Spleen (tissue), 11 donors: ENCODE results near the gene EFNA5. TPM values are rescaled to one million over a fixed set of nuclear protein-coding genes. Genes with fewer than 3 reads are reported as not detected.

Experiments used
- DNase-seq: peaks from one replicate; pipeline ENCODE4 v3.0.0-alpha.2; 2020
- H3K27ac ChIP-seq, 8 donors: fragments of 200-600 bp; sonication (generic) in 7 of 8; 1 replicate in 4 of 8; 2 replicates in 4 of 8; pipeline versions ENCODE4 v1.5.0 to v1.8.0; 2016 to 2021; ENCODE audit warnings: inconsistent platforms in 4 of 8, mild to moderate bottlenecking in 4 of 8, moderate library complexity in 1 of 8
- H3K27me3 ChIP-seq, 7 donors: fragments of 200-600 bp; sonication (generic) in 6 of 7; replicated peaks in 1 of 7; 1 replicate in 4 of 7; 2 replicates in 3 of 7; pipeline versions ENCODE4 v1.5.0 to v1.8.0; 2016 to 2021; ENCODE audit warnings: inconsistent platforms in 3 of 7, mild to moderate bottlenecking in 1 of 7
- H3K36me3 ChIP-seq, 6 donors: fragments of 200-600 bp; sonication (generic) in 5 of 6; 1 replicate in 4 of 6; 2 replicates in 2 of 6; pipeline versions ENCODE4 v1.5.0 to v1.8.0; 2016 to 2021; ENCODE audit warnings: inconsistent platforms in 2 of 6
- H3K4me1 ChIP-seq, 6 donors: fragments of 200-600 bp; sonication (generic) in 5 of 6; 1 replicate in 3 of 6; 2 replicates in 3 of 6; pipeline versions ENCODE4 v1.5.0 to v1.8.0; 2016 to 2021; ENCODE audit warnings: inconsistent platforms in 3 of 6
- H3K4me3 ChIP-seq, 8 donors: fragments of 200-600 bp; sonication (generic) in 7 of 8; 1 replicate in 4 of 8; 2 replicates in 4 of 8; pipeline versions ENCODE4 v1.5.0 to v1.8.0; 2016 to 2021; ENCODE audit warnings: inconsistent platforms in 4 of 8, mild to moderate bottlenecking in 4 of 8, moderate library complexity in 2 of 8
- H3K9me3 ChIP-seq, 8 donors: fragments of 200-600 bp; sonication (generic) in 7 of 8; 1 replicate in 4 of 8; 2 replicates in 4 of 8; pipeline versions ENCODE4 v1.5.0 to v1.8.0; 2016 to 2021; ENCODE audit warnings: inconsistent platforms in 4 of 8
- CTCF ChIP-seq, 11 experiments: fragments of 200-600 bp in 7 of 11; fragments of 450-650 bp in 4 of 11; sonication (generic) in 4 of 11; IDR thresholded peaks in 8 of 11; conservative IDR thresholded peaks in 3 of 11; 1 replicate in 7 of 11; 2 replicates in 4 of 11; pipeline versions ENCODE4 v1.4.0 to v1.8.0; 2016 to 2021; ENCODE audit warnings: antibody characterized with exemption in 11 of 11, inconsistent platforms in 4 of 11, mild to moderate bottlenecking in 1 of 11
- POLR2A ChIP-seq, 3 donors: fragments of 450-650 bp; IDR thresholded peaks; one replicate each; pipeline ENCODE4 v1.5.1; 2017; ENCODE audit warnings: antibody characterized with exemption in 3 of 3, mild to moderate bottlenecking in 1 of 3
- POLR2AphosphoS5 ChIP-seq, 3 donors: sonication (generic); formaldehyde crosslinking; IDR thresholded peaks; one replicate each; pipeline ENCODE4 v1.5.1; 2017; ENCODE audit warnings: antibody characterized with exemption in 3 of 3
- WGBS, 5 donors: extraction: QIAGEN DNeasy Blood & Tissue Kit in 3 of 5; methylation state at CpG; one replicate each; pipeline versions ENCODE4 v1.1.5 to v1.1.7; 2013 to 2018; 5-methylcytosine and 5-hydroxymethylcytosine counted together
- intact Hi-C: fragments of 100-400 bp; cut with DNase I; formaldehyde crosslinking; loops from one replicate; pipeline ENCODE4 v1.15.0; 2023; ENCODE audit warnings: low total_unique reads
- polyA plus RNA-seq, 3 donors: library from polyadenylated mRNA; stranded (reverse); fragments of 200-250 nt; gene quantifications; one replicate each; pipeline ENCODE4 v1.2.1, GENCODE V29; 2013
- total RNA-seq, 7 donors: library from RNA; depleted of rRNA in 3 of 7; stranded (reverse); fragments of >200 nt in 3 of 7; fragmentation: NEBNext Ultra II Directional in 4 of 7; extraction: Animal tissue kit (Norgen Biotek cat#: 25700) in 4 of 7; gene quantifications; one replicate each; pipeline versions ENCODE4 v1.1.0 to v1.2.1, GENCODE V29; 2016 to 2021
- donor health status: healthy with polysubstance abuse.
- donor health status: DM: no; HTN: no; CAD: no; lungs with moderate emphysema.
- donor health status: DM: no; HTN: no; CAD: no.
- donor health status: Bipolar disorder and iron deficiency.
- donor health status: healthy.
- donor health status: DM: no; HTN: no; CAD: no.
- donor health status: DM: yes; HTN: yes; CAD: no.

EFNA5 gene
- total and polyA plus RNA-seq, 10 donors, result 0.33 to 29.0 (median 12.2) TPM

GRCh38 chr5:107502676-107503060 is 168.1 kb downstream of the EFNA5 start:
- H3K27ac ChIP-seq, result no peak overlapping the region

DNA sequence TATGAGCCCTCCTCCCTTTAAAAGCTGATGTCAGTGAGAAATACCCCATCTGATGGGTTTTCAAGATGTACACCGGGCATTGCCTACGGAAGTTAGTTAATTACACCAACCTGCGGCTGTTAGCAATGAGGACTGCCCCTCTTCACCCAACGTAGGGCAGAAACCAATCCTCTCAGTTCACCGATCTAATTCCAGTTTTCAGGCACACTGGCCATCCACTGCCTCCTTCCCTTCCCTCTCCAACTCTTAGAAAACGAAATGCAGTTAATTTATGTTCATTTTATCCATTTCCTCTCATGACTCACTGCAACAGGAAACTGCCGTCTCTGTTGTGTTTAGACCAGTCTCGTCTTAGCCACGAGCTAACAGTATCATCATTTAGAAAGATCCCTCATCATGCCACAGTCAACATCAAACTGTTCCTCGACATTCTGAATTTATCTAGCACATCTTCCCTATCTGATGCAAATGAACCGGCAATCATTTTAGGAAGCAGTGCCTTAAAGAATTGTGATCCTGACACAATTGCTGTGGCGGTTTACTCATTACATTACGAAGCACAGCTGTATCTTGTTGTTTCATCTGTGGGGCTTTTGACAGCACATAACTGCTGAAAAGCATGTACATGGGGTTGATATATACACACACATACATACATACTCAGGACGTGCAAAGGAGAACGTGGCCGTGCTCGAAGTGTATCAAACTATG is 168.6 kb downstream of the EFNA5 start:
- TF ChIP-seq POLR2AphosphoS5 (IDR thresholded peaks at IDR 0.05) (no peak), CTCF (IDR thresholded peaks at IDR 0.05 in 8 of 11, conservative IDR thresholded peaks at IDR 0.05 in 3 of 11) (no peak), POLR2A (IDR thresholded peaks at IDR 0.05) (no peak)
- DNase-seq, result no peak
- Histone ChIP-seq H3K27me3 (no peaks in the 10 kb centered on the region), H3K9me3 (no peaks in the 10 kb centered on the region), H3K27ac (peak overlapping the region in 1 of 8 donors; percentile 8), H3K4me3 (no peak overlapping the region), H3K4me1 (peaks cover 0 to 8% (median 0%) of the 10 kb centered on the region in 6 donors), H3K36me3 (no peaks in the 10 kb centered on the region)
- intact Hi-C loops, result no loop called here
- WGBS, 5 donors, result 53 to 64% (median 56%) methylated on average over 17 of the region's 17 CpGs

More at GRCh38 chr5:107502676-107503060, 168.1 kb downstream of the EFNA5 start:
- Histone ChIP-seq H3K9me3 (no peaks in the 10 kb centered on the region), H3K27me3 (no peaks in the 10 kb centered on the region), H3K36me3 (no peaks in the 10 kb centered on the region), H3K4me3 (no peak overlapping the region), H3K4me1 (peaks cover 0 to 8% (median 0%) of the 10 kb centered on the region in 6 donors)
- TF ChIP-seq CTCF (IDR thresholded peaks at IDR 0.05 in 8 of 11, conservative IDR thresholded peaks at IDR 0.05 in 3 of 11) (no peak), POLR2A (IDR thresholded peaks at IDR 0.05) (no peak), POLR2AphosphoS5 (IDR thresholded peaks at IDR 0.05) (no peak)
- no peak for DNase-seq
- intact Hi-C loops, result no loop called here
- 80 to 89% (median 84%) methylated on average over 7 of the region's 7 CpGs for WGBS, 5 donors

- peaks cover 0 to 8% (median 0%) of the 10 kb centered on the region in 6 donors for H3K4me1 ChIP-seq
- no peak overlapping the region for H3K4me3 ChIP-seq
- no peaks in the 10 kb centered on the region for H3K36me3 ChIP-seq
- no peak overlapping the region for H3K27ac ChIP-seq
- DNase-seq, result no peak
- intact Hi-C loops, result no loop called here
- no peaks in the 10 kb centered on the region for H3K27me3 ChIP-seq
- TF ChIP-seq POLR2AphosphoS5 (IDR thresholded peaks at IDR 0.05), result no peak
- TF ChIP-seq POLR2A (IDR thresholded peaks at IDR 0.05), result no peak
- no peak for TF ChIP-seq CTCF (IDR thresholded peaks at IDR 0.05 in 8 of 11, conservative IDR thresholded peaks at IDR 0.05 in 3 of 11)
- 17 to 26% (median 22%) methylated on average over 1 of the region's 1 CpG for whole genome bisulfite sequencing, 5 donors
- no peaks in the 10 kb centered on the region for H3K9me3 ChIP-seq
These were observed 169.9 kb downstream of the EFNA5 start for GRCh38 chr5:107500840-107501239.

DNA sequence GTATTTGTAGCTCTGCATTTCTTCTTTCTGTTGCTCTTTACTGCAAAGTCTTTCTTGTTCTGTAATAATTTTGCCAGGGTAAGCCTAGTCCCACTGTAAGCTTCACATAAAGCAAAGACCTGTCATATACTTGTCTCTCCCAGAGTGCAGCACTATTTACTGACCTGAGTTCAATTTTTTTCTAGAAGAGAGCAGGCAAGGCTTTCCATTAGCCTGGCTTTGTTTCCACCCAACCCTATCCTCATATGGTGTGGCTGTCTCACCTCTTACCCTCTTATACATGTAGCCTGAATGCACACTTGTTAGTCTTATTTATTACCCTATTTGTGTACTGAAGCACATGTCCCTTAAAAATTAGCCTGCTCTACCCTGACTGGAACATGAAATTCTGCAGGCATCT is 170.4 kb downstream of the EFNA5 start:
- TF ChIP-seq CTCF (IDR thresholded peaks at IDR 0.05 in 8 of 11, conservative IDR thresholded peaks at IDR 0.05 in 3 of 11) (no peak), POLR2AphosphoS5 (IDR thresholded peaks at IDR 0.05) (no peak)
- Histone ChIP-seq H3K4me1 (peaks cover 0 to 8% (median 0%) of the 10 kb centered on the region in 6 donors), H3K4me3 (no peak overlapping the region), H3K27me3 (no peaks in the 10 kb centered on the region), H3K36me3 (no peaks in the 10 kb centered on the region), H3K27ac (no peak overlapping the region), H3K9me3 (no peaks in the 10 kb centered on the region)
- no peak for DNase-seq
- intact Hi-C loops, result no loop called here
